Measurements from ENCODE around the gene GANAB. TPM values are rescaled to one million over a fixed set of nuclear protein-coding genes. Genes with fewer than 3 reads are reported as not detected.
A peak's percentile ranks its signal among the peaks of the same experiment; 100 is the strongest.

GANAB gene
- total and polyA plus RNA-seq, 2 of the 13 experiments (the other 11 are each of a cell fraction or from before 2014, with no cell fraction given) = 99.5 to 234 TPM

GRCh38 chr11:62665075-62665598, 18.7 kb upstream of the GANAB start, which contains the start of the genes C11orf98 and CSKMT (continued):
- TF ChIP-seq ZNF407 (CRISPR knock-in tag; IDR thresholded peaks at IDR 0.05; ENCODE audit: not compliant biosample characterization) (no peak), ZNF20 (CRISPR knock-in tag; IDR thresholded peaks at IDR 0.05) (peak; percentile 77; the same call in 1 of the 2 replicates), SATB2 (CRISPR knock-in tag; IDR thresholded peaks at IDR 0.05) (peak; percentile 66; the same call in 1 of the 2 replicates), CAMTA2 (CRISPR knock-in tag; IDR thresholded peaks at IDR 0.05; ENCODE audit: borderline replicate concordance) (no peak; the same call in 1 of the 2 replicates), ATRX (CRISPR knock-in tag; IDR thresholded peaks at IDR 0.05; ENCODE audit: borderline replicate concordance) (no peak), CEBPZ (IDR thresholded peaks at IDR 0.05; ENCODE audit: low read length) (no peak), ZNF530 (CRISPR knock-in tag; IDR thresholded peaks at IDR 0.05; ENCODE audit: low read depth) (no peak), BRD4 (CRISPR knock-in tag; IDR thresholded peaks at IDR 0.05) (no peak), ZNF441 (CRISPR knock-in tag; IDR thresholded peaks at IDR 0.05; ENCODE audit: borderline replicate concordance) (peak; percentile 78), SYNCRIP (IDR thresholded peaks at IDR 0.05; ENCODE audit: insufficient read depth, low read depth, low read length) (no peak), ZNF143 (CRISPR knock-in tag; IDR thresholded peaks at IDR 0.05) (no peak)
